GM12878 (cell line): ENCODE results near the gene CYP2S1.

Source experiments
- CBFB ChIP-seq: IDR thresholded peaks from 2 replicates; pipeline ENCODE4 v1.6.1; 2016; ENCODE audit warnings: antibody characterized with exemption, low read depth
- CEBPB ChIP-seq, 2 experiments: fragments of 150-350 bp in 1 of 2; IDR thresholded peaks; 2 replicates each; pipeline ENCODE4 v1.6.1; 2012 to 2014; ENCODE audit warnings: low read depth in 2 of 2, low read length in 2 of 2, borderline replicate concordance in 1 of 2, inconsistent platforms in 1 of 2
- EGR1 ChIP-seq, 2 experiments: IDR thresholded peaks; 1 replicate in 1 of 2; 2 replicates in 1 of 2; pipeline ENCODE4 v1.6.1; 2011 to 2012; ENCODE audit warnings: low read depth in 2 of 2, low read length in 2 of 2, borderline replicate concordance in 1 of 2, mild to moderate bottlenecking in 1 of 2, moderate library complexity in 1 of 2
- EZH2 ChIP-seq: IDR thresholded peaks from 2 replicates; pipeline ENCODE4 v1.6.1; 2012; ENCODE audit warnings: low read depth, mild to moderate bottlenecking, control low read depth, inconsistent platforms, low read length, borderline replicate concordance; ENCODE audit not compliant: control insufficient read depth
- MEF2B ChIP-seq: fragments of 450-650 bp; IDR thresholded peaks from 2 replicates; pipeline ENCODE4 v1.6.1; 2018; ENCODE audit warnings: mild to moderate bottlenecking, moderate library complexity; ENCODE audit not compliant: partially characterized antibody, poor library complexity, severe bottlenecking
- NFXL1 ChIP-seq: fragments of 450-650 bp; IDR thresholded peaks from 2 replicates; pipeline ENCODE4 v1.6.1; 2017; ENCODE audit warnings: antibody characterized with exemption, mild to moderate bottlenecking, borderline replicate concordance
- POLR2A ChIP-seq: IDR thresholded peaks from 2 replicates; pipeline ENCODE4 v1.6.1; 2011; ENCODE audit warnings: low read depth, mild to moderate bottlenecking, low read length
- RFX5 ChIP-seq: IDR thresholded peaks from 2 replicates; pipeline ENCODE4 v1.6.1; 2011; ENCODE audit warnings: low read depth, low read length, improper control_type of control experiment
- SREBF2 ChIP-seq: IDR thresholded peaks from 2 replicates; pipeline ENCODE4 v1.6.1; 2012; ENCODE audit warnings: mild to moderate bottlenecking, low read length
- TCF12 ChIP-seq: IDR thresholded peaks from 2 replicates; pipeline ENCODE4 v1.6.1; 2011; ENCODE audit warnings: low read depth, mild to moderate bottlenecking, low read length
- TCF7 ChIP-seq: IDR thresholded peaks from 2 replicates; pipeline ENCODE4 v1.6.1; 2014; ENCODE audit warnings: antibody characterized with exemption, borderline replicate concordance
- ZNF274 ChIP-seq: IDR thresholded peaks from one replicate; pipeline ENCODE4 v1.8.0; 2011; ENCODE audit not compliant: insufficient read length, insufficient read depth
- TF ChIP-seq, protein P1 (sequence below): IDR thresholded peaks from 2 replicates; pipeline ENCODE4 v1.6.1; 2012; ENCODE audit warnings: mild to moderate bottlenecking, low read depth, low read length
- TF ChIP-seq, protein P2 (sequence below), 3 experiments: IDR thresholded peaks in 2 of 3; conservative IDR thresholded peaks in 1 of 3; 2 replicates each; pipeline ENCODE4 v1.5.1; 2011; ENCODE audit warnings: low read depth in 3 of 3, low read length in 3 of 3, mild to moderate bottlenecking in 3 of 3, control low read depth in 2 of 3, moderate library complexity in 2 of 3, inconsistent platforms in 1 of 3, mixed read lengths in 1 of 3; ENCODE audit not compliant: control insufficient read depth in 2 of 3, insufficient read depth in 1 of 3; ENCODE audit errors: extremely low read depth in 1 of 3

DNA sequence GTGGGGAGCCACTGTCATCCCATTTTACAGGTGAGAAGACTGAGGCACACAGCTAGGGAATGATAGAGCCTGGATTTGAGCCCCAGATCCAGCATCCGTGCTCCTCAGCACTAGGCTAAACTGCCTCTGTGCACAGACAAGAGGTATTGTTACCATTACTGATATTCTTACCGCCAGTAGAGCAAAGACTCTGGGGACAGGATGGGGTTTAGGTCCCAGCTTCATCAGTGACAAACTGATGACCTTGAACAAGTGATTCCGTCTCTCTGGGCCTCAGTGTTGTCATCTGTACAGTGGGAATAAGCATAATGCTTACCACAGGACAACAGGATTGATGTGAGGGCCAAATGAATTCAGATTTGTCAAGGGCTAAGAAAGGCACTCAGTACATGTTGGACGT lies 42.5 kb downstream of the CYP2S1 start:
- no peak for TF ChIP-seq MEF2B
- no peak for TF ChIP-seq TCF7
- TF ChIP-seq, protein P1, sequence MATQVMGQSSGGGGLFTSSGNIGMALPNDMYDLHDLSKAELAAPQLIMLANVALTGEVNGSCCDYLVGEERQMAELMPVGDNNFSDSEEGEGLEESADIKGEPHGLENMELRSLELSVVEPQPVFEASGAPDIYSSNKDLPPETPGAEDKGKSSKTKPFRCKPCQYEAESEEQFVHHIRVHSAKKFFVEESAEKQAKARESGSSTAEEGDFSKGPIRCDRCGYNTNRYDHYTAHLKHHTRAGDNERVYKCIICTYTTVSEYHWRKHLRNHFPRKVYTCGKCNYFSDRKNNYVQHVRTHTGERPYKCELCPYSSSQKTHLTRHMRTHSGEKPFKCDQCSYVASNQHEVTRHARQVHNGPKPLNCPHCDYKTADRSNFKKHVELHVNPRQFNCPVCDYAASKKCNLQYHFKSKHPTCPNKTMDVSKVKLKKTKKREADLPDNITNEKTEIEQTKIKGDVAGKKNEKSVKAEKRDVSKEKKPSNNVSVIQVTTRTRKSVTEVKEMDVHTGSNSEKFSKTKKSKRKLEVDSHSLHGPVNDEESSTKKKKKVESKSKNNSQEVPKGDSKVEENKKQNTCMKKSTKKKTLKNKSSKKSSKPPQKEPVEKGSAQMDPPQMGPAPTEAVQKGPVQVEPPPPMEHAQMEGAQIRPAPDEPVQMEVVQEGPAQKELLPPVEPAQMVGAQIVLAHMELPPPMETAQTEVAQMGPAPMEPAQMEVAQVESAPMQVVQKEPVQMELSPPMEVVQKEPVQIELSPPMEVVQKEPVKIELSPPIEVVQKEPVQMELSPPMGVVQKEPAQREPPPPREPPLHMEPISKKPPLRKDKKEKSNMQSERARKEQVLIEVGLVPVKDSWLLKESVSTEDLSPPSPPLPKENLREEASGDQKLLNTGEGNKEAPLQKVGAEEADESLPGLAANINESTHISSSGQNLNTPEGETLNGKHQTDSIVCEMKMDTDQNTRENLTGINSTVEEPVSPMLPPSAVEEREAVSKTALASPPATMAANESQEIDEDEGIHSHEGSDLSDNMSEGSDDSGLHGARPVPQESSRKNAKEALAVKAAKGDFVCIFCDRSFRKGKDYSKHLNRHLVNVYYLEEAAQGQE, result no peak
- no peak for TF ChIP-seq CEBPB (IDR thresholded peaks at IDR 0.05; ENCODE audit: borderline replicate concordance in 1 of 2, low read depth in 2 of 2, low read length in 2 of 2)
- no peak for TF ChIP-seq CBFB
- TF ChIP-seq SREBF2, result no peak
- no peak for TF ChIP-seq POLR2A
- no peak for TF ChIP-seq EZH2
- no peak for TF ChIP-seq EGR1 (IDR thresholded peaks at IDR 0.05; ENCODE audit: borderline replicate concordance in 1 of 2, low read depth in 2 of 2, low read length in 2 of 2)
- TF ChIP-seq RFX5, result no peak
- no peak for TF ChIP-seq ZNF274
- TF ChIP-seq, protein P2, sequence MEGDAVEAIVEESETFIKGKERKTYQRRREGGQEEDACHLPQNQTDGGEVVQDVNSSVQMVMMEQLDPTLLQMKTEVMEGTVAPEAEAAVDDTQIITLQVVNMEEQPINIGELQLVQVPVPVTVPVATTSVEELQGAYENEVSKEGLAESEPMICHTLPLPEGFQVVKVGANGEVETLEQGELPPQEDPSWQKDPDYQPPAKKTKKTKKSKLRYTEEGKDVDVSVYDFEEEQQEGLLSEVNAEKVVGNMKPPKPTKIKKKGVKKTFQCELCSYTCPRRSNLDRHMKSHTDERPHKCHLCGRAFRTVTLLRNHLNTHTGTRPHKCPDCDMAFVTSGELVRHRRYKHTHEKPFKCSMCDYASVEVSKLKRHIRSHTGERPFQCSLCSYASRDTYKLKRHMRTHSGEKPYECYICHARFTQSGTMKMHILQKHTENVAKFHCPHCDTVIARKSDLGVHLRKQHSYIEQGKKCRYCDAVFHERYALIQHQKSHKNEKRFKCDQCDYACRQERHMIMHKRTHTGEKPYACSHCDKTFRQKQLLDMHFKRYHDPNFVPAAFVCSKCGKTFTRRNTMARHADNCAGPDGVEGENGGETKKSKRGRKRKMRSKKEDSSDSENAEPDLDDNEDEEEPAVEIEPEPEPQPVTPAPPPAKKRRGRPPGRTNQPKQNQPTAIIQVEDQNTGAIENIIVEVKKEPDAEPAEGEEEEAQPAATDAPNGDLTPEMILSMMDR (IDR thresholded peaks at IDR 0.05 in 2 of 3, conservative IDR thresholded peaks at IDR 0.05 in 1 of 3; ENCODE audit: control insufficient read depth in 2 of 3, extremely low read depth in 1 of 3, insufficient read depth in 1 of 3, low read depth in 3 of 3, low read length in 3 of 3), result no peak
- no peak for TF ChIP-seq TCF12
- no peak for TF ChIP-seq NFXL1
